22Rv1 (cell line): ENCODE data around the gene RRP8.

Experiments used
- ZFX ChIP-seq: fragments of 450-650 bp; IDR thresholded peaks from 2 replicates; pipeline ENCODE4 v1.6.1; 2017; ENCODE audit warnings: antibody characterized with exemption, borderline replicate concordance
- TF ChIP-seq, protein P1 (sequence below): fragments of 450-650 bp; IDR thresholded peaks from 2 replicates; pipeline ENCODE4 v1.5.1; 2017; ENCODE audit warnings: mild to moderate bottlenecking

DNA sequence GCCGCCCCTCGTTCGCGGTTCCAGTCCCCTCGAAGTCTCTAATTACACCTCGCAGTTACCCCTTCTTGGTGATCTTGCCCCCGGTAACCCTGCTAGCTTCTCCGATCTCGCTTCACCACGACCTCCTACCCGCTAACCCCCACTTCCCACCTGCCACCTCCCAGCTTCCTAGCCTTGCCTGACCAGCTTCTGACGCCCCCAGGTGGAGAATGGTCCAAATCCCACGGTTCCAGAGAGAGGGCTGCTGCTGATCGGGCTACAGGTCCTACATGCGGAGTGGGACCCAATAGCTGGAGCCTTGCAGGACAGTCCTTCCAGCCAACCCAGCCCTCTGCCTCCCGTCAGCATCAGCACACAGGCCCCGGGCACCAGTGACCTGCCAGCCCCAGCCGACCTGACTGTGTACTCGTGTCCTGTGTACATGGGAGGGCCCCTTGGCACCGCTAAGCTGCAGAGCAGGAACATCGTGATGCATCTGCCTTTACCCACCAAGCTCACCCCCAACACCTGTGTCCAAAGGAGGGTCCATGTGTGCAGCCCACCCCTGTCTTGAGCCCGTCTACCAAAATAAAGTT lies 31.9 kb downstream of the RRP8 start:
- TF ChIP-seq, protein P1, sequence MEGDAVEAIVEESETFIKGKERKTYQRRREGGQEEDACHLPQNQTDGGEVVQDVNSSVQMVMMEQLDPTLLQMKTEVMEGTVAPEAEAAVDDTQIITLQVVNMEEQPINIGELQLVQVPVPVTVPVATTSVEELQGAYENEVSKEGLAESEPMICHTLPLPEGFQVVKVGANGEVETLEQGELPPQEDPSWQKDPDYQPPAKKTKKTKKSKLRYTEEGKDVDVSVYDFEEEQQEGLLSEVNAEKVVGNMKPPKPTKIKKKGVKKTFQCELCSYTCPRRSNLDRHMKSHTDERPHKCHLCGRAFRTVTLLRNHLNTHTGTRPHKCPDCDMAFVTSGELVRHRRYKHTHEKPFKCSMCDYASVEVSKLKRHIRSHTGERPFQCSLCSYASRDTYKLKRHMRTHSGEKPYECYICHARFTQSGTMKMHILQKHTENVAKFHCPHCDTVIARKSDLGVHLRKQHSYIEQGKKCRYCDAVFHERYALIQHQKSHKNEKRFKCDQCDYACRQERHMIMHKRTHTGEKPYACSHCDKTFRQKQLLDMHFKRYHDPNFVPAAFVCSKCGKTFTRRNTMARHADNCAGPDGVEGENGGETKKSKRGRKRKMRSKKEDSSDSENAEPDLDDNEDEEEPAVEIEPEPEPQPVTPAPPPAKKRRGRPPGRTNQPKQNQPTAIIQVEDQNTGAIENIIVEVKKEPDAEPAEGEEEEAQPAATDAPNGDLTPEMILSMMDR: no peak
- no peak for TF ChIP-seq ZFX
